ENCODE results near the gene RUVBL1.

The RUVBL1 gene

DNA sequence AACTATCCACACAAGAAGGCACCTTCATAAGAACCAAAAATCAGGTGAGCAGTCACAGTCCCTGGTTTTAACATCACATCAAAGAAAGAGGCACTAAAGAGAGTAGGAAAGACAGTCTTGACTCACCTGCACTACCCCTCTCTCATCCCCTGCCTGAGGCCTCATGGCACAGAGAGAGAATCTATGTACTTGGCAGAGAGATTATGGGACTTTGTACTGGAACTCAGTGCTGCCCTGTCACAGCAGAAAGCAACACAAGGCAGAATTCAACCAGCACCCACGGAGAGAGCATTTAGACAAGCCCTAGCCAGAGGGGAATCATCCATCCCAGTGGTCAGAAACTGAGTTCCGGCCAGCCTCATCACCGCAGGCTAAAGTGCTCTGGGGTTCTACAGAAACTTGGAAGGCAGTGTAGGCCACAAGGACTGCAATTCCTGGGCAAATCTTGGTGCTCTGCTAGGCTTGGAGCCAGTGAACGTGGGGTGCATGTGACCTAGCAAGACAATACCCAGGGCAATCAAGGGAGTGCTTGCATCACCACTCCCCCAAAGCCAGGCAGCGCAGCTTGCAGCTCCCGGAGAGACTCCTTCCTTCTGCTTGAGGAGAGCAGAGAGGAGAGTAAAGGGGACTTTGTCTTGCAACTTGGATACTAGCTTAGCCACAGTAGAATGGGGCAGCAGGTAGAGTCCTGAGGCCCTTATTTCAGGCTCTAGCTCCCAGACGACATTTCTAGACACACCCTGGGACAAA is 8.5 kb upstream of the RUVBL1 start:
- no peak for DNase-seq

DNA sequence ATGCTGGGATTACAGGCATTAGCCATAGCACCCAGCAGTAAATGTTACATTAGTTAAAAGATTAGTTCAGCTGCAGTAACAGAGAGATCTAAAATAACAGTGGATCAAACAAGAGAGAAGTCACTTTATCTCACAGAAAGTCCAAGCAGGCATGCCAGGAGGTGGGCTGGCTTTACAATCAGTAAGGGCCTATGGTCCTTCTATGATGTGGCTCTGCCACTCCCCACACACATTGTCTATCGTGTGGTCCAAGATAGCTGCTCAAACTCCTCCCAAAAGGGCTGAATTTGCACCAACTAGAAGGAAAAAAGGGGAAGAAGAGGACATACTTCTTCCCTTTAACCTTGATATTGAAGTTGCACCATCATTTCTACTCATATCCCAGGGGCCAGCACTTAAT is 4.6 kb upstream of the RUVBL1 start:
- no peak for DNase-seq

DNA sequence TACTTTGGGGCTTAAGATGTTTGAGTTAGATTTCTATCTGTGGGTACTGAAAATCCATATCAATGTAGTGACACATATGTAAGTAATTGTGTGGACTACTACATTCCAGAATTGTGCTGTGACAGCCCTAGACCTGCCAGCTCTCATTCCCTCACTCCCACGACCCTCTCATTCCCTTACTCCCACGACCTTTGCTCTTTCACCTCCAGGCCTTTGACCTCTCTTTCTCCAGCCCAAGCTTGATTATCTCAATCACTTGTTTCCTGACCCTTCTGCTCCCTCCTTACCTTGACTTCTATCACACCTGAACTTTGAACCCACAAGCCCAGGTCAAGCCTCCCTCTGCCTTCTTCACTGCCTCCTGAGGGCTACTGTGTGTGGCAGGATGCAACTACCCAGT is 3.6 kb upstream of the RUVBL1 start:
- no peak for DNase-seq

DNA sequence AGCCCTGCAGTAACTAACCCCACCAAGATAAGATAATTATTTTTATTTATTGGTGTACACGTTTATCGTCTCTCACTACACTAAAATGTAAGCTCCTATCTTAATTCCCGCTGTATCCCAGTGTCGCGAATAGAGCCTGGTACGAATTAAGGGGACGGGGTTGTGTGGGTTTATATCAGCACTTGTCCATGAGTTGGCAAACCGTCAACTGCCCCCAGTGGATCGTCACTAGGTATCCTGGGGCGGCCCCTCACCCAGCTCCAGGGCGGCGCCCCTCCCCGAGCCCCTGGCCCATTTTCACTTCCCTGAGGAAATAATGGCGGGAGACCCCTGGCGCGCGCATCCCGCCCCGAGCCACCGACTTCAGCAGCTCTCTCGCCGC is 465 bp downstream of the RUVBL1 start:
- no peak for DNase-seq

- DNase-seq = no peak
These were observed 1.6 kb downstream of the RUVBL1 start for GRCh38 chr3:128122013-128122412.

DNA sequence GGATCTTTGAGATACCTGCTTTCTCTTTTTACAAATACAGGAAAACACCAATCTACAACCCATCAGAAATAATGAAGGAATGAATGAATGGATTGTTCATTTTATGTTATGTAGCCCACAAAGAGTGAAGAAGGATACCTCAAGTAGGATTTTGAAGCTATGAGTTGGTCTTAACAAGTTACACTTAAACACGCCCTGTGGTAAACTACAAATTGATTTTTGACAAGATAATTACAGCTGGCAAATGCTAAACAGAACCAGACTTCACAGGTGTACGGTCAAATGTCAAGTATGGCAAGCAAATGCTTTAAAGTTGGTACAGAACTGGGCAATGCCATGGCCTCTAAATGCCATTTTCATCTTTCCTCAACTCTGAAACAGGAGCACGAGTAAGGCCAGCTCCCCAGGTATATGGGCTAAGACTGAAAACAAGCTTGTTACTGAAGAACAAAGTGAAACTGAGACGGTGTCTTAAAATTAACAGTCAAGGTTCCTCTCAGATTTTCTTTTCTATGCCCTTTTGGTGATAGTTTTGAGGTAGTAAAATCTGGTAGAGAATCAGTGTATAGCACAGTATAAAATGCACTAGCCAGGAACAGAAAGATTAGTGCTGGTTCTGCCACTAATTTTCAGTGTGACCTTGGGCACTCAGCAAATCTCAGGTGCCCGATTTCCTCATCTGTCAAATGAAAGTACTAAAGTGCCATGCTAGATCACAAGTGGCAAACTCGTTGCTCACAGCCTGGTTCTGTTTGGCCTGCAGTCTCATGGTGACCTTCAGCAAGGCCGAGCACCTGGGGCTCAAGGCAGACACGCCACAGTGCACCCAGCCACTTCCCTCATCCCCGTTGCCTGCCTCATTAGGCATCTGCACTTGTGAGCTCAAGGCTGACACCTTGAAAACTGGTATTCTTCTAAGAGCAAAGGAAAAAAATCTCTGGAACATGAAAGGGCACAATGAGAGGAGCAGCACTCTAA is 9.5 kb downstream of the RUVBL1 start:
- DNase-seq = peak; percentile 23

DNA sequence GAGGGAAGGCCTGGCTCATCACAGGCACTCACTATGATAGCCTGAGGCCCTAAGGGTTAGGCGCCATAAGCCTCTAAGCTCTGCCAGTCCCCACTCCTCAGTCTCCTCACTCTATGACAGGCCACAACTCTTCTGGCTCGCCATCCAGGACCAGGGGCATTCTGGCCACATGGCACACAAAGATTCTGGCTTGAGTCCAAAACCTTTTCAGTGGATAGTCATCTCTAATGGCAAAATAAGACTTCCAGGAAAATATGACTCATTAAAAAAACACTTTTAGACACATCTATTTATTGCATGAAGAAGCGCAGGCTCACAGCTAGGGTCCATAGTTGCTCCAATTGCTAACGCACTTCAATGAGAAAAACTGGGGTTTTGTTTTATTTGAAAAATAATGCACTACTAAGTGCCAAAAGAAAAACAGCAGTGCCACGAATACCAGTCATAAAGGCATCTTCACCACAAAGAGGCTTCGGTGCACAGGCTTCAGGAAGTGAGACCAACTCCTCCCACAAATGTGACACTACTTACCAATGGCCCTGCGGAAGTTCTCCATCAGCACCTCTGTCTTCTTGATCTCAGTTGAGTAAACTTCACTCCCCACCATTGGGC is 11.1 kb downstream of the RUVBL1 start:
- peak; percentile 72 for DNase-seq

DNA sequence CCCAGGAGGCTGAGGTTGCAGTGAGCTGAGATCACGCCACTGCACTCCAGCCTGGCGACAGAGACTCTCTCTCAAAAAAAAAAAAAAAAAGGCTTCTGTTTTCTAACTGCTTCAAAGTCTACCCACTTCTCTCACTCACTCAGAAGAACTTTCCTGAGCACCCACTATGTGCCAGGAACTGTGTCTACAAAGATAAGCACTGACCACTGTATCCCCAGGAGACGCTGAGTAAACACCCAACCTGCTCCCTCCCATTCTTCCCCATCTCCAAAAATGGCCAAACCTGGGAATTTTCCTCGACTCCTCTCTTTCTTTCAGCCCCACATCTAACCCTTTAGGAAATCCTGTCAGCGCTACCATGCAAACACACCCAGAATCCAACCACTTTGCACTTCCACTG is 12.5 kb downstream of the RUVBL1 start:
- DNase-seq = no peak

DNA sequence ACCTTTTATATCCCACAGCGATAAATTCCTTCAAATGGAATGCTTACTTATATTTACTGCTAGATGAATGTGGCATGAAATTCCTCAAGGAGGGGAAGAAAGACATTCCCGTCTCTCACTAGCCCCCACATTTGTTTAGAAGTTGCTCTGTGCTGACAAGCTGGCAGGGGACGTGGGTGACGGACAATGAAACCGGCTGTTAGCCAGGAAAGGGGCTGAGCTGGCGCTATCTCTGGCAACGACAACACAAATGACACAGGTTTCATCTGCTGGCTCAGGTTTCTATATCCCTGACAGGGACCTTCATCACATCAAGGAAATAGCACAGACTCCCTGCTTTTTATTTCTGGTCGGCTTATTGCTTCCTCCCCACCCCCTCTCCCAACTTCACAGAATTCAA is 15.8 kb downstream of the RUVBL1 start:
- DNase-seq = no peak

DNA sequence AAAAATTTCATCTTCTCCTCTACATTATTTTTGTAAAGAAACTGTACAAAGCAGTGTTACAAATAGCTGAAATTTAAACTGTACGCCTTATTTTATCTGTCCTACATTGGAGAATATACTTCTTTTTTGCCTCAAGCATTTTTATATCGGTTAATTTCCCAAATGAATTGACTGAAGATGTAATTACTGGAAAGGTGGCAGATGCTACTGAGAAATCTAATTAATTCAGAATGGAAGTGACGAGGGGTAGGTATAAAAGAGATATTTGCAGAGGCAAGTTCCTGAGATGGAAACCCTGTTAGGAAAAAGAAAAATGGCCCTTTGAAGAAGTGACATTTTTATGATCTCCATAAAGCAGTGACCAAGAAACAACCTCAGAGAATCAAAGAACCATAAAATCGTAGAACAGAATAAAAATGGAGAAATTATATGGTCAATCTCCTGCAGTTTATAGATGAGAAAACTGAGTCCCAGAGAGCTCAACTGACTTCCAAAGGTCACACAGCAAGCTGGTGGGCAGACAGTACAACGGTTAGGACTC is 20.4 kb downstream of the RUVBL1 start:
- DNase-seq = no peak

DNA sequence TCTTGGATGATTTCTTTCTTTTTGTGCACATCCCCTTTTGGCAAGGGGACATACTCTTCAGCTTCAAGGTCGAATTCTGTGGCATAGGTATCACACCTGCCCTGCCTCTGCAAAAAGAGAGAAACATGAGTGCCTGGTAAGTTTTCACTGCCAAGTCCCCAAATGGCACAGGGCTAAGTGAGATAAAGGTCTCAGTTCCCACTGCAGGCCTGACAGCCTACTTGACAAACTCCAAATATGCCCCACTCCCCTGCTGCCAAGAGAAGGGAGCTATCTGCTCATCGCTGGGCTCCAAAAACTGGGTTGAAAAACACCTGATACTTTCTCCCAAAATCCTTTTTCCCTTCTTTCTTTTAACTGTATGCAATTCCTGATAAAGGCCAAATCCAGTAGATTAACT is 23.0 kb downstream of the RUVBL1 start:
- DNase-seq = no peak

- DNase-seq = no peak
These were observed 23.5 kb downstream of the RUVBL1 start for GRCh38 chr3:128100161-128100560.

GRCh38 chr3:128098234-128098633 is 25.4 kb downstream of the RUVBL1 start:
- DNase-seq = no peak

GRCh38 chr3:128095222-128095703 is 28.3 kb downstream of the RUVBL1 start:
- DNase-seq = peak; percentile 82

- DNase-seq = no peak
These were observed 29.1 kb downstream of the RUVBL1 start for GRCh38 chr3:128094295-128095151.

- DNase-seq = no peak
These were observed 32.0 kb downstream of the RUVBL1 start for GRCh38 chr3:128091586-128091985.

DNA sequence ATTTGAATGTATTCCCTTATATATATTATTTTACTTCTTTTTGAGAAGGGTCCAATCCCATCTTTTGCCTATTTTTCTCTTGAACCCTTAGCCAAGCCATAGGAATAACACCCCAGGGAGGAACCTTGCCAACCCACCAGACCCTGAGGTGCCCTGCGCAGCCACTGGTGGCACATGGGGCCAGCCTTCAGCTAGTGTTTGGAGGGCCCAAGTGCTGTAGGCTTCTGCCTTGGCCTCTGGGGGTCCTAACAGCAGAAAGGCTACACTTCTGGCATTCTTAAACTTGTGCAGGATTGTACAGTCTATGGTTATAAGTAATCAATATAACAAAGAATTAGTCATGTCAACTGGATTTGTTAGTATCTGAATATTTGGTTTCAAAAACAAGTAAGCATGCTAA is 34.5 kb downstream of the RUVBL1 start:
- no peak for DNase-seq

GRCh38 chr3:128084675-128085021 is 39.0 kb downstream of the RUVBL1 start:
- DNase-seq = no peak

DNA sequence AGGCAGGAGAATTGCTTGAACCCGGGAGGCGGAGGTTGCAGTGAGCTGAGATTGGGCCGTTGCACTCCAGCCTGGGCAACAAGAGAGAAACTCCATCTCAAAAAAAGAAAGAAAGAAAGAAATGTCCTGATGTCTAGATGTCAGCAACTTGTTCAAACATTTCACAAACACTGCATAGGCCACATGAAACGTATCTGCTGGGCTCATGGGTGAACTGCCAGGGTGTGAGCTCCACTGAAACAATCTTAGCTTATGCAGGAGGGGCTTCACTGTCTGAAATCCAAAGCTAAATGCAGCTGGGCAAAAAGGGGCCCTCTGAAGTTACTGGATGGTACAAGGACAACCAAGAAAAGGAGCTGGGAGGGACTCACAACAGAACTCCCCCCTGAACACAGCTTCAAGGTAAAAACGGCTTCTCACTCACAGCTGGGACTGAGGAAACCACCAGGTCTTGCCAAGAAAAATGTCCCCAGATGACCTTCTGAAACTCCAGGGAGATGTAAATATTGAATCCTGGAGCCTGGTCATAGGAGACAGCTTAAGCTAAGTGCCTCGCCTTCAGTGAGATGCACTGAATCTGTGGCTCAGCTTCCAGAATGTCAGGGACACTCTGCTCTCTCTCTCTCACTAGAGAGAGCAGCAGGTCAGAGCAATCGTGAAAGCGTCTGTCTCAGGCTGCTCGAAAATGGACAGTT is 39.5 kb downstream of the RUVBL1 start:
- no peak for DNase-seq

DNA sequence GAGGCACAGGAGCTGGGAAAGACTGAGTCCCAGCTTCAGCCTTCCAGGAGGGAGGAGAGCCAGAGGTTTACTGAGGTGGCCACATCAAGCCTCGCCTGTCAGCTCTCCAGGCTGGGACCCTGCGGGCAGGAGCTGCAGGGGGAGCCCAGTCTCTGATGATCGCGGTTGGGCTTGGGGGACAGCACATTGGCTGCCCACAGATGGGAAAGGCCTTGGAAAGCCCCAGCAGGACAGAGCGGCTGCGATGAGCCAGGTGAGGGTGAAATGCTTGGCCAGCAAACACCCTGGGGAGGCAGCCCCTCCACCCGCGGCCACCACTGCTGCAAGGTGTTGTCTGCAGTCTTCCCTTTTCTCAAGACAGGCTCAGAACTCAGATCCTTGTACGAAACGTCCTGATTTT is 40.2 kb downstream of the RUVBL1 start:
- no peak for DNase-seq

GRCh38 chr3:128082546-128082945 is 41.1 kb downstream of the RUVBL1 start:
- no peak for DNase-seq

DNA sequence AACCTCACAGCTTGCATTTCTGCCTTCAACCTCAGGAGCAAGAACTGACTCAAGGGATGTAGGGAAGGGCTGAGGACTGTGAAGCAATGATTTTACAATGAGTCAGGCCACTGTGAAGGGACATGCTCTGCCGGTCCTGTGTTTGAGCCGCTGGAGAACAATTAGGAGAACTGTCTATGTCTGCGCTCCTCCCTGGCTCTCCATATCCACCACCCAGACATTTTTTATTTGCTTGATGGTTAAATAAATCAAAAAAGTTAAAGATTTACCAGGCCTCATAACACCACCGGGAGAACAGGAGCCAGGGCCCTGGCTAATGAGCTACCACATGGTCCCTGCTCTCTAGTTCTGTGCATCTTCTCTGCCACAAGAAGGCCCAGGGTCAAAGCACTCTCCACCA is 41.8 kb downstream of the RUVBL1 start:
- no peak for DNase-seq
